SK-N-MC (cell line): ENCODE data around the gene SRGAP3.

Source experiments
- EZH2 ChIP-seq: fragments of 200-600 bp; sonication (generic); IDR thresholded peaks from one replicate; pipeline ENCODE4 v1.6.1; 2017; ENCODE audit warnings: antibody characterized with exemption
- POLR2AphosphoS5 ChIP-seq: IDR thresholded peaks from 2 replicates; pipeline ENCODE4 v1.6.1; 2012; ENCODE audit warnings: mild to moderate bottlenecking, low read depth, low read length, borderline replicate concordance

GRCh38 chr3:9198261-9198660 lies 51.2 kb downstream of the SRGAP3 start:
- no peak for TF ChIP-seq POLR2AphosphoS5
- TF ChIP-seq EZH2, result no peak
